HG02678 (cell line): ENCODE results near the gene KLF15.

ENCODE experiments used
- ATAC-seq: cut with Tn5 transposase; IDR thresholded peaks from one replicate; pipeline ENCODE4 v1.9.1; 2021; ENCODE audit warnings: mild to moderate bottlenecking, moderate library complexity; ENCODE audit not compliant: unreplicated experiment

KLF15 gene

GRCh38 chr3:126308394-126309125 lies 48.6 kb downstream of the KLF15 start:
- ATAC-seq: no peak

- ATAC-seq: no peak
Measured at GRCh38 chr3:126307591-126308393, 49.4 kb downstream of the KLF15 start.

GRCh38 chr3:126306888-126307482 lies 50.2 kb downstream of the KLF15 start:
- ATAC-seq: no peak

GRCh38 chr3:126306397-126306796 lies 50.8 kb downstream of the KLF15 start:
- ATAC-seq: no peak

GRCh38 chr3:126305427-126305826 lies 51.8 kb downstream of the KLF15 start:
- ATAC-seq: no peak

GRCh38 chr3:126304704-126305103 lies 52.5 kb downstream of the KLF15 start:
- ATAC-seq: no peak

- ATAC-seq: no peak
Measured at GRCh38 chr3:126304291-126304690, 52.9 kb downstream of the KLF15 start.

- no peak for ATAC-seq
Measured at GRCh38 chr3:126303272-126303671, 53.9 kb downstream of the KLF15 start.

- no peak for ATAC-seq
Measured at GRCh38 chr3:126300761-126301481, 56.3 kb downstream of the KLF15 start.

- no peak for ATAC-seq
Measured at GRCh38 chr3:126300001-126300760, 57.0 kb downstream of the KLF15 start.

GRCh38 chr3:126295407-126295939 lies 61.7 kb downstream of the KLF15 start:
- no peak for ATAC-seq

GRCh38 chr3:126294211-126294808 lies 62.9 kb downstream of the KLF15 start:
- ATAC-seq: no peak

GRCh38 chr3:126293370-126294082 lies 63.7 kb downstream of the KLF15 start:
- ATAC-seq: no peak
